Measurements from ENCODE around the gene CDK5RAP3.
A peak's percentile ranks its signal among the peaks of the same experiment; 100 is the strongest.
"Not testable (repeated sequence)": the region's sequence is repeated elsewhere in the genome, so short reads cannot be mapped to it uniquely, and the experiment has no call there.

CDK5RAP3 gene, protein sequence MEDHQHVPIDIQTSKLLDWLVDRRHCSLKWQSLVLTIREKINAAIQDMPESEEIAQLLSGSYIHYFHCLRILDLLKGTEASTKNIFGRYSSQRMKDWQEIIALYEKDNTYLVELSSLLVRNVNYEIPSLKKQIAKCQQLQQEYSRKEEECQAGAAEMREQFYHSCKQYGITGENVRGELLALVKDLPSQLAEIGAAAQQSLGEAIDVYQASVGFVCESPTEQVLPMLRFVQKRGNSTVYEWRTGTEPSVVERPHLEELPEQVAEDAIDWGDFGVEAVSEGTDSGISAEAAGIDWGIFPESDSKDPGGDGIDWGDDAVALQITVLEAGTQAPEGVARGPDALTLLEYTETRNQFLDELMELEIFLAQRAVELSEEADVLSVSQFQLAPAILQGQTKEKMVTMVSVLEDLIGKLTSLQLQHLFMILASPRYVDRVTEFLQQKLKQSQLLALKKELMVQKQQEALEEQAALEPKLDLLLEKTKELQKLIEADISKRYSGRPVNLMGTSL

DNA sequence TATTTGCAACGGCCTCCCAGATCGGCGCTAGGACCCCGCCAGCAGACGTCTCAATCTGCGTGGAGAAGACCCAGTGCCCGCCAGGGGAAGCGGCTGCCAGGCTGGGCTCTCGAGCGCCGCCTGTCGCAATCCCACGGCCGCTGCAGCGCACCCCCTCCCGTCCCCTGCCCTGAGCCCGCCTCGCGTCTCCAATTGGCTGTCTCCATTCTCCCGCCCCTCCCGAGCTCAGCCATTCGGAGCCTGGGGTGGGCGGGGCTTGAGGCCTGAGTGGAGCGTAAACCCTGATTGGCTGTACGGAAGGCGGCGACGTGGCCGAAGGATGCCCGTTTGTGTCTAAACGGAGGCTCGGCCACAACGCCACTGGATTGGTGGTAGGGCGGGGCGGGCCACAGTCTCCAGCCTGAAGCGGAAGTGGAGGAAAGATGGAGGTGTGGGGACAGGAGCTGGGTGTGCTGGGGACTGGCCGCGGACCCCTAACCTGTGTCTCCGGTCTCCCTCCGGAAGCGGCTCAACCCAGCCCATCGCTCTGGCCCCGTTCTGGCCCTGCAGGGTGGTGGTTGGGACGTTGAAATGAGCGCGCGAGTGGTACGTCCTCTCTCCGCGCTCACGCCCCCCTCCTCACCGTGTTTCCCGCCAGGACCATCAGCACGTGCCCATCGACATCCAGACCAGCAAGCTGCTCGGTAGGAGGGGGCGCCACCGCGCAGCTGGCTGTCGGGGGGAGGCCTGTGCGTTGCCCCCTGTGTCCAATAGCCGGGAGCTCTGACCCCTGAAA is at the start of gene CDK5RAP3:
TSS of gene CDK5RAP3 (plus strand) at position 389 of the 775 bp plus-strand sequence. CDS start at position 423, 34 bp downstream.
- DNase-seq (ENCODE audit: low spot score), result peak; percentile 99

DNA sequence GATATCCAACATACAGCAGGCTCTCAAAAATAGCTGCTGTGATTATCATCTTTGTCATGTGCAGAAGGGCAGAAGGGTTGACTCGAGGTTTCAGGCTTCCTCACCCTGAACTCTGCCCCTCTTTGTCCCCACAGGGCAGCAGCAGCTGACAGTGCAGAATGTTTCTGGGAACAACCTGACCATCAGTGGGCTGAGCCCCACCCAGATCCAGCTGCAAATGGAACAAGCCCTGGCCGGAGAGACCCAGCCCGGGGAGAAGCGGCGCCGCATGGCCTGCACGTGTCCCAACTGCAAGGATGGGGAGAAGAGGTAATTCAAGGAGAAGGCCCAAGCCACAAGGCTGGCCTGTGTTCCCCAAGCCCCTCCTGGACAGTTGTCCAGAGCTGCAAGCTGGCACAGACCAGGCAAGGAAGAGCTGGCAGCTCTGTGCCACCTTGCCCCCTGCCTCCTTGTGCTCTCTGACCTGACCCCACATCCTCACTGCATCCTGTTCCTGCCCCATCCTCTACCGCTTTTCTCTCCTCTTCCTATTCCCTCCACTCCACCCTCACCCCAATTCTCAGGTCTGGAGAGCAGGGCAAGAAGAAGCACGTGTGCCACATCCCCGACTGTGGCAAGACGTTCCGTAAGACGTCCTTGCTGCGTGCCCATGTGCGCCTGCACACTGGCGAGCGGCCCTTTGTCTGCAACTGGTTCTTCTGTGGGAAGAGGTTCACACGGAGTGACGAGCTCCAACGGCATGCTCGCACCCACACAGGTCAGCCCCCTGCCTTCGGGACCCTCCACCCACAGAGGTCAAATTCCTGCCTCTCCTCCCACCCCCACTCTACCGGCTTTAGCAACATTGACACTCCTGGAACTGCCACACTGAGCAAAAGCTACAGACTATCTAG is 45.9 kb upstream of the CDK5RAP3 start:
- DNase-seq (ENCODE audit: low spot score), result no peak

DNA sequence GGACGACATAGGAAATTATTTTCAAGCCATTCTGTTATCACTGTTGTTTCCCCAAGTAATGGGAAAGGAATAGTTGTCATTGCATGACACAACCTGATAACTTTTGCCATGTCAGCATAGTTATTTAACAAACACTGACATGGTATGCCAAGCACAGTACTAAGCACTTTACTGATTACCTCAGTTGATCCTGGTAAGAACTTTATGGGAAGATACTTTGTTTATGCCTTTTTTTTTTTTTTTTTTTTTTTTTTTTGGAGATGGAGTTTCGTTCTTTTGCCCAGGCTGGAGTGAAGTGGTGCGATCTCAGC is 45.3 kb upstream of the CDK5RAP3 start:
- no peak for DNase-seq (ENCODE audit: low spot score)

DNA sequence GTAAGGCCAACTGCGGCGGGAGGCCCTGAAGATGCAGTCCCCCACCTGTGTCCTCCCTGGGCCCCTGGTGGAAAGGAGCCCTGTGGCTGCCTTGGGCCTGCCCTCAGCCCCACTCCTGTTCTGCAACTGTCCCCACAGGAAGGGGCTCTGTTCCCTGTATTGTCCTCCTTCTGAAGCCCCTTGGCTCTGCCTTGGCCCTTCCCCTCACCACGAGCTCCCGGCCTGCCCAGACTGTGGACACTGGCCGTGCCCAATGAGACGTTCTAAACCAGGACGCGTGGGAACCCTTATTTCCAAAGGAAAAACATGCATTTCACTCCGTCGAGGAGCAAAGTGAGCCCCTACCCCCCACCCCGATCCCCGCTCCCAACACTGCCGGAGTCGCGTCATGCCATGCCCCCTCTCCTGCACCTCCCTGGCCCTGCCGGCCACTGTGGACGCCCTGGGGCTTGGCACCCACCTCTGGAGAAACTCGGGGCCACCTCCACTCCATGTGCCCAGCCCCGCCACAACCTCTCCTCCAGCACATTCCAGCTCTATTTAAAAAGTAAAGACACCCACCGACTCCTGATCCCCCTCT is 43.0 kb upstream of the CDK5RAP3 start:
- no peak for DNase-seq (ENCODE audit: low spot score)

DNA sequence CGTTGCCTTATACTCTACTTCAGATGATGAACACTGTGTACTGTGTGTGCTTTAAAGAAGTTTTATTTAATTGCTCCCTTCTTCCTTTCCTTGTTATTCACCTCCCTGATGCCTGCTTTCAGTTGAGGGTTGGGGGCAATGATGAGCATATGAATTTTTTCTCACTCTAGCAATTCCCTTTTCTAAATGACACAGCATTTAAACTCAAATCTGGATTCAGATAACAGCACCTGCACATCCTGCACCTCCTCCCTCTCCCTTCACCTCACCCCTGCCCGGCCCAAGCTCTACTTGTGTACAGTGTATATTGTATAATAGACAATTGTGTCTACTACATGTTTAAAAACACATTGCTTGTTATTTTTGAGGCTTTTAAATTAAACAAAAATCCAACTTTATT is 42.5 kb upstream of the CDK5RAP3 start:
- no peak for DNase-seq (ENCODE audit: low spot score)

DNA sequence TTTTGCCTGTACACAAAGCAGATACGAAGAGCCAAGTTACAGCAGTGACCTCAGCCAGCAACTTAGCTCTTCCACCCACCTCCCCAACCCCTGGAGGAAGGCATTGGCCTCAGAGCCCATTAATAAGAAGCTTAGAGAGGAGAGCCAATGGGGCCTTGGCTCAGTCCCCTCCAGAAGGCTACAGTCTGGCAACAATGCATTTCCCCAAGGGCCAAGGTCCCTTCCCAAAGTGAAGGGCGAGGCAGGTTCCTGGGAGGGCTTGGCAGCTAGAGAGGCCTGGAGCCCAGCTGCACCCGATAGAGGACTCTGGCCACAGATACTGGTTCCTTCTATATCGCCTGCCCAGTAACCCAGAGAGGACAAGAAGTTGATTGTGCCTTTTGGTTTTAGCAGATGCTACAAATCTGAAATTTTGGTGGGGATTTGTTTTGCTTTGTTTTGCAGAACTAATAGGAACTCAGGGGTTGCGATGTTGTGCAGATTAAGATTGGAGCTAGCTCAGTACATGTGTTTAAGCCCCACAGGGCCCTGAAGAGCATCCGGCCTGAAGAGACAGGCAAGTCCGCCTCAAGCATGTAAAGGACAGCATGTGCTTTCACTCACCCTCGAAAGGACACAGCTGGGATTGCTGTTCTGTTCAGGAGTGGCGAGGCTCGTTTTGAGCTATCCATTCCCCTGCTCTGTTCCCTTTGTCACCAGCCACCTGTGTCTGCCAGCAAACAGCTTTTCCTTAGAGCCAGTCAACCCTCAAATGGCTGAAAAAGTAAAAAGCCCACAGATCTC is 41.5 kb upstream of the CDK5RAP3 start:
- DNase-seq (ENCODE audit: low spot score), result no peak

DNA sequence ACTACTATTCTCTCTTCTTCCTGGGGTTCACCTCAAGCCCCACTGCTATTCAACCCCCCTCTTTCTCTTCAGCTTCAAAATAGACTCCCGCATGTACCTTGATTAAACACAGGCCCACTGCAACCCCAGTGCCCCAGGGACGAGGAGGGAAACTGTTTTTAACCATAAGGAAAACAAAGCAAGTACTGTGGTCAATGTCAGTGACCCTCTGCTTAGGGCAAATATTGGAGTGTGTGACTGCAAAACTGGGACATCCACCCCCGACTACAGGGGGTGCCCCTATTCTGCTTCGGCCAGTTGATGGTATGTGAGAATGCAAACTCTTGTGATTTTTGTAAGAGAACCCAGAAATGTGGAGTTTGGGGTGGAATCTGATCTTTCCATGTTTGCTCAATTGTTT is 39.1 kb upstream of the CDK5RAP3 start:
- DNase-seq (ENCODE audit: low spot score), result no peak

DNA sequence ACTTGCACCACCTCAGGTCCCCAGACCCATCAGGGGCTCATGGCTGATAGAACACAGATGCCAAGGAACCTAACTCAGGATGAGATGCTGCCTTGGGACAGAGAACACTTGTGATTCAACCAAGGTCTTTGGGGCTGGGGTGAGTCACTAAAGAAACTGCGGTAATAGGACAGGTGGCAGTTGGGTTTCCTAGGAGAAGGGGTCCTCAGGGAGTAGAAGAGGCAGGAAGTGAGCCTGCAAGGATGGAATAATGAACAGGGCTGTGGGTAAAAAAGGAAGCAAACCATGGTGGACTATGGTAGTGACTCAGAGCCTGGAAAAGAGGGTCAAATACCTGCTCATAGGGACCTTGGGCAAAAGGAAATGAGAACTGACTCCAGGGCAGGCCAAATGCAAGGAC is 36.1 kb upstream of the CDK5RAP3 start:
- DNase-seq (ENCODE audit: low spot score), result no peak

DNA sequence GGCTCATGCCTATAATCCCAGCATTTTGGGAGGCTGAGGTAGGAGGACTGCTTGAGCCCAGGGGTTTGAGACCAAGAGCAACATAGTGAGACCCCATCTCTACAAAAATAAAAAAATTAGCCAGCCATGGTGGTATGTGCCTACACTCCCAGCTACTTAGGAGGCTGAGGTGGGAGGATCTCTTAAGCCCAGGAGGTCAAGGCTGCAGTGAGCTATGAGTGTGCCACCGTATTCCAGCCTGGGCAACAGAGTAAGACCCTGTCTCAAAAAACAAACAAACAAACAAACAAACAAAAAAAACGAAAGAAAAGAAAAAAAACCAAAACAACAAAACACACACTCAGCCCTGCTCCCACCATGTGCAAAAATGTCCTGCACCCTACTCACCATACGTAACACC is 35.4 kb upstream of the CDK5RAP3 start:
- DNase-seq (ENCODE audit: low spot score), result not testable (repeated sequence)

DNA sequence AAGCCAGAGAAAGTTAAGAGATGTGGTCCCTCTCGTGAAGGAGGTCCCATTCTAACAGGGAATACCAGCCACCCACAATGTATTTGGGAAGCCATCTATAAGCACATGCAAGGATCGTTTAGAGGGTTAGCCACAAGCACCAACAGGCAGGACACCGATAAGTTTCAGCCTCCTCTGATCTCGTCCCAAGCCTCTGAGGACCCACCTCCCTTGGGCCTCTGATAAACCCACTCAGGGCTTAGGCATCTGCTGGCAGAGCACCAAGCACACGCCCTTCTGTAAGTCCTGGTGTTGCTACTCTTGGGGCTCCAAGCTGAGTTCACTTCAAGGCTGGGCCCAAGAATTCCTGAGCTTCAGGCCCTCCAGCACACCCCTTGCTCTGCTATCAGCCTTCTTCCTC is 35.0 kb upstream of the CDK5RAP3 start:
- no peak for DNase-seq (ENCODE audit: low spot score)

DNA sequence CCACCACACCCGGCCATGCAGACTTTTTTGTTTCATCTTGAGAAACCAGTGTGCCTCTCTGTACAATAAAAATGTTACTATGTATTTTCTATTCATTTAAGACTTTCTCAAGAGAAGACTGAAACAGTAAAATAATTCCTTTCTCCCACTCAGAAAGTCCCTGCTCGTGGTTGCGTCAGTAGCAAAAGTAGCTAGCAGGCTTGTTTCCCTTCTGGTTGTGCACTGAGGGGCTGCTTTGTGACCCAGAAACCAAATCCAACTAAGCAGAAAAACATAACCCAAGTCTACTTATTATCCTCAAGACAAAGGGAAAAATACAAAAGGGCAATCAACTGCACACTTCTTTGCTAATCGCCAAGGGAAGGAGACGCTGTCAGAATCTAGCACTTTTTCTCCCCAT is 33.0 kb upstream of the CDK5RAP3 start:
- DNase-seq (ENCODE audit: low spot score), result no peak

DNA sequence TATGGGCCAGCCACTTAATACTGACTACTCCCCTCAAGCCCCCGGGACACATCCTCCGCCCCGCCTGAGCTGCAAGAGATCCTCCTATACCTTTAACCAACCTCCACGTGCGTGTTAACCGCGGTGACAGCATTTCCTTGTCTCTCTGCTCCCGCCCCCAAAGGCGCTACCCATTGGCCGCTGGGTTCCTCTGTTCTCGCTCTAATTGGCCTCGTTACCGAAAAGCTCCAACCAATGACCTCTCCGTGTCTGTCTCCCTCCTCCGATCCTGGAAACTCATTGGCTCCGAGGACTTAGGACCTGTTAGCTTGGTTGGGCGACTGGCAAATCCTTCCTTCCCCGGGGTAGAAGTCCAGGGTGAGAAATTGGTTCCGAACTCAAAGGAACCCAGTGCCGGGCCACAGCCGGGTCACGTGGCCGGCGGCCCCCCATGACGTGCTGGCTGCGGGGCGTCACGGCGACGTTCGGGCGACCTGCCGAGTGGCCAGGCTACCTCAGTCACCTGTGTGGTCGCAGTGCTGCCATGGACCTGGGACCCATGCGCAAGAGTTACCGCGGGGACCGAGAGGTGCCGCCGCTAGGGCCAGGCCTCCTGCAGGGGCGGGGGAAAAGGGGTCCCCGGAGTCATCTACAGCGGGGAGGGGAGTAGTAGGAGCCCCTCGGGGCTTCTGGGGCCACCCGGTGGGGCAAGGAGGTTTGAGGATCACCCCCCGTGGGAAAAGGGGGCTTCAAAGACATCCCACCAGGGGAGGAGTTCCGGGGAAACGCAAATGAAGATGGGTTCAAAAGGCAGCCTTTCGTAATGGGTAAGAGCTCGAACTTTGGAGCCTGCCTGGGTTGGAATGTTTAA is 29.4 kb upstream of the CDK5RAP3 start, which contains the start of gene PNPO:
TSS of gene PNPO (plus strand) at position 326 of the 850 bp plus-strand sequence. CDS start at position 431, 105 bp downstream.
- DNase-seq (ENCODE audit: low spot score), result peak; percentile 95

DNA sequence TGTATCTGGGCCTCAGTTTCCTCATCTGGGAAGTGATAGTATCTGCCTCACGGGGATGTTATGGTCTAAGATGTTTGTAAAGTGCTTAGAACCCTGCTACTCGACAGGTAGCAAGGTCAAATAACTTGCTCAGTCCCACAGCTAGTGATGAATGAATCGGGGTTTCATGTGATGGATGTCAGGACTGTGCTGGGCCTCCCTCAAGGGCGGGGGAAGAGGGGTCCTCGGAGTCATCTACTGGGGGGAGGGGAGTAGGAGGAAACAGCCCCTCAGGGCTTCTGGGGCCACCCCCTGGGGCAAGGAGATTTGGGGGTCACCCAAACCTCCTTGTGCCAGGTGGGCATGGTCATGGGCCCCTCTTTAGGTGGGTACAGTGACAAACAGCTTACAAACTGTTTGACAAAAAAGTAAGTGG is 28.8 kb upstream of the CDK5RAP3 start:
- no peak for DNase-seq (ENCODE audit: low spot score)

DNA sequence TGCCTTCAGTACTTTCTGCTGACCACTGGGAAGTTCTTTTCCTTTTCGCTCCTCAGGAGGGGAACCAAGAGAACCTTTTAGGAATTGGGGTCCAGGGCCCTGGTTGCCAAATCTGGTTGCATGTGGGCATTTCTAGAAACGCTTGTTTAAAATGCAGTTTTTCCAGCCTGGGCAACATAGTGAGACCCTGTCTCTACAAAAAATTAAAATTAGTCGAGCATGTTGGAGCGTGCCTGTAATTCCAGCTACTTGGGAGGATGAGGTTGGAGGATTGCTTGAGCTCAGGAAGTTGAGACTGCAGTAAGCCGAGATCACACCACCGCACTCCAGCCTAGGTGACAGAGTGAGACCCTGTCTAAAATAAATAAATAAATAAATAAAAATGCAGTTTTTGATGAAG is 28.3 kb upstream of the CDK5RAP3 start:
- no peak for DNase-seq (ENCODE audit: low spot score)

DNA sequence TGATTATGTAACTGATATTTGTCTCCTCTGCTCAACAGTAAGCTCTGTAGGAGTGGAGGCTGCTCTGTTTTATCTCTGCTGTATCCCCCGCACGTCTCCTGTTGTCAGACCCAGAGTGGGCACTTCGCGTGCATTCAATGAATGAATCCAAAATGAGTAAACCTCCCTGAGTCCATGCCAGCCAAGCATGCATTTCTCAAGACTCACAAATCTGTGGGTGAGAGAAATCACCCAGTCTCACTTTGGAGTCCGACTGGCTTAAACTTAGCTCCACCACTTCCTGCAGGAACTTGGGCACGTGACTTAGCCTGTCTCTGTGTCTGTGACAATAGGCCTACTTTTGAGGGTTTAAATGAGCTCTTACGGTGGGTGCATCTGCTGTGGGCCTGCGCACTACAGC is 25.8 kb upstream of the CDK5RAP3 start:
- DNase-seq (ENCODE audit: low spot score), result peak; percentile 21

DNA sequence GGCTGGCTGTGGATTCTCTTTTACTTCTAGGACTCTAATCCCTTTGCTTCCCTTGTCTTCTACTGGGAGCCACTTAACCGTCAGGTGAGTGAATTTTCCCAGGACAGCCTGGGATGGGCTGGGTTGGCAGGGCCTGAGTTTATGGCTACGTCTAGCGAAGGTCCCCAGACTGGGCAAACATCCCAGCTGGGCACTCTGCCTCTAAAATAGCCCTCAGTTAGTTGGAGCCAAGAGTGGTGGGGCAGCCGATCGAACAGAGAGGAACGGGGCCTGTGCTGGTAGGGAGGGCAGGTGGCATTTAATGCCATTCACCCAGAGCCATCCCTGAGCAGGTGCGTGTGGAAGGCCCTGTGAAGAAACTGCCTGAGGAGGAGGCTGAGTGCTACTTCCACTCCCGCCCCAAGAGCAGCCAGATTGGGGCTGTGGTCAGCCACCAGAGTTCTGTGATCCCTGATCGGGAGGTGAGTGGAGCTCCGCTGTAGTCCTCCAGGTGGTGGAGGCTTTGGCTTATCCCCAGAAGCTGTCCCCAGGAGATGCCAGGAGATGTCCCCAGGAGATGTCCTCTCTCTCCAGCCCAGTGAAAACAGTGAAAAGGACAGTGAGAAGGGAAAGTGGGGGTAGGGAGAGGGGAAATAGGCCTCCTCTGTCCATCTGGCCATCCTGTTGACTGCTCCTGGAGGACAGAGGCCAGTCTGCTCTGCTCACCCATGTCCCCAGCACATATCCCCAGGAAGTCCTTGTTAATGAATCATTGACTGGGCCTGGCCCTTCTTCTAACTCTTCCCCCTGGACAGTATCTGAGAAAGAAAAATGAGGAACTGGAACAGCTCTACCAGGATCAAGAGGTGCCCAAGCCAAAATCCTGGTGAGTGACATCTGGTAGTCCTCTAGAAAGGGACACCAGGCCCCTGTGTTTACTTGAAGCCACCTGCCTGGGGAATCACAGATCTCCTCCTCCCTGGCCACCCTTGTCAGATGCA is 25.1 kb upstream of the CDK5RAP3 start:
- DNase-seq (ENCODE audit: low spot score), result no peak

DNA sequence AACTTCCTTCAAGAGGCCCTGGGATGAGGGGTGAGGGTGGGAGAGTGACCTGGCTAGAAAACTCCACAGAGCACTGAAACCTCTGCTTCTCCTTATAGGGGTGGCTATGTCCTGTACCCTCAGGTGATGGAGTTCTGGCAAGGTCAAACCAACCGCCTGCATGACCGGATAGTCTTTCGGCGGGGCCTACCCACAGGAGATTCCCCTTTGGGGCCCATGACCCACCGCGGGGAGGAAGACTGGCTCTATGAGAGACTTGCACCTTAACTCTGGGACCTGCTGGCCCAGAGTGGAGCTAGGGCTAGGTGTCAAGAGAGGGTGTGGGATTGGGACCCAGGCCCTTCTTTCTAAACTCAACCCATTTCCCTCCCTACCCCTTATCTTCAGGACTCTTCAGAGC is 24.4 kb upstream of the CDK5RAP3 start:
- DNase-seq (ENCODE audit: low spot score), result no peak

DNA sequence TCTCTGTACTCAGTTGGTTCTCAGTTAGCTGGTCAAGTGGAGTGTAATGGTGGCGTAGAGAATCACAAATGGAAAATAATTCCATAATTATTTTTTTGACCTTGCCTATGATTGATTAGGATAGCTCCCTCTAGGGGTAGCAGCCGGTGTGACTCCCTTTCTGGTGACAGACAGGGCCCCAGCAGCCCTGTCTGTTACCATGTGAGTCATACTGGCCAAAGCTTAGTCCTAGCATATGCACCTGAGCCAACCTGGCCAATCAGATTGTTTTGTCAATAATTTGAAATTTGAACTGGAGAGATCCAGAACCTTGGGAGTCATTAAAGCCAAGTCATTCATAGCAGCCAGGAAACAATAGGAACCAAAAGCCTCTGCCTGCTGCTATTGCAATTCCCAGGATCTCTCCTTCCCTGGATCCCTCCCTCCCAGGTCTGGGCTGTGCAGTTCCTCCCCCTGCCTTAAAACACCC is 23.9 kb upstream of the CDK5RAP3 start:
- DNase-seq (ENCODE audit: low spot score), result peak; percentile 68
